Hematopoietic multipotent progenitor cell treated with erythropoietin and hydrocortisone succinate and interleukin-3 and kit ligand, for 6 days (in vitro differentiated cells): ENCODE results near the gene PTH2R.
"Not testable (repeated sequence)": the region's sequence is repeated elsewhere in the genome, so short reads cannot be mapped to it uniquely, and the experiment has no call there.

ENCODE experiments used
- DNase-seq: peaks from one replicate; pipeline ENCODE4 v3.0.0-alpha.2; 2015

PTH2R gene

DNA sequence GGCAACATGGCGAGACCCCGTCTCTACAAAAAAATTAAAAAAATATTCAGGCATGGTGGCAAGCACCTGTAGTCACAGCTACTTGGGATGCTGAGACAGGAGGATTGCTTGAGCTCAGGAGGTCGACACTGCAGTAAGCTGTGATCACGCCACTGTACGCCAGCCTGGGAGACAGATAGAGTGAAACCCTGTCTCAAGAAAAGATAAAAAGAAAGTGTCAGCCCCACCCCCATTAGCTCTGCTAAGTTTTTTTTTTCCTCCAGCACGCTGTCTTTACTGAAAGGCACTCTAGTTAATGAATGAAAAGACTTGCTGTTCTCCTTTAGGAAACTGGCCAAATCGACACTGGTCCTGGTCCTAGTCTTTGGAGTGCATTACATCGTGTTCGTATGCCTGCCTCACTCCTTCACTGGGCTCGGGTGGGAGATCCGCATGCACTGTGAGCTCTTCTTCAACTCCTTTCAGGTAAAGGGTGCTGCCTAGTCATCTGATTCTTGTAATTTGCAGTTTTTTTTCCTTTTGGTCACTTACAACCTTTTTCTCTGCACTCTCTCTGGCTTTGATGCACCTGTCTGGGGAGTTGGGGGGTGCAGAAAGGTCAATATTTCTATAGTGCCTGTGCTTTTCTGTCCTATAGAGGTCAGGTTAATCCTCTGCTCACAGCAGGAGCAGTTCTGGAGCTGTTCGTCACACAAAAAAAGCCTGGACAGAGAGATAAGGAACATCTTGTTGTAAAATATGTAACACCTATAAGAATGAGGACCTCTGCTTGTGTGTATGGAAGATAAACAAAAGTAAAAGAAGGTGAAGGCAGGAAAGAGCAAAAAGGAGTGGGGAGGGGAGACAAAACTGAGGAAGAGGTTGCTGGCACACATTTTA lies 82.3 kb downstream of the PTH2R start:
- peak; percentile 92 for DNase-seq

DNA sequence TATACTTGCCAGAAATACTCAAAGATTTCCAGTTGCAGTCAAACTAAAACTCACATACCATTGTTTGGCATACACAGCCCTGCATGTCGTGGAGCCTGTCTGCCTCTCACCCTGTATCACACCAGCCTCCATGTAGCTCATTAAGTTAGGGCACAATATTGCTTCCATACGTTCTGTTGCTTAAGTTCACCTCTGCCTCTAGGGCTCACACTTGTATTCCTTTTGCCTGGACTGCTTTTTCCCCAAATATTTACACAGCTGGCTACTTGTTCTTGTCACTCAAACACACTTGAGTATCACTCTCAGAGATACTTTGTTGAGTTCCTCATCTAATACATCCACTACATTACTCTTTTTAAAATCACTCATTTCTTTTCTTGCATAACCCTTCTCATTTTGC lies 83.1 kb downstream of the PTH2R start:
- no peak for DNase-seq

- no peak for DNase-seq
Measured at GRCh38 chr2:208490492-208490891, 83.9 kb downstream of the PTH2R start.

GRCh38 chr2:208491641-208492040 lies 85.0 kb downstream of the PTH2R start:
- peak; percentile 79 for DNase-seq

DNA sequence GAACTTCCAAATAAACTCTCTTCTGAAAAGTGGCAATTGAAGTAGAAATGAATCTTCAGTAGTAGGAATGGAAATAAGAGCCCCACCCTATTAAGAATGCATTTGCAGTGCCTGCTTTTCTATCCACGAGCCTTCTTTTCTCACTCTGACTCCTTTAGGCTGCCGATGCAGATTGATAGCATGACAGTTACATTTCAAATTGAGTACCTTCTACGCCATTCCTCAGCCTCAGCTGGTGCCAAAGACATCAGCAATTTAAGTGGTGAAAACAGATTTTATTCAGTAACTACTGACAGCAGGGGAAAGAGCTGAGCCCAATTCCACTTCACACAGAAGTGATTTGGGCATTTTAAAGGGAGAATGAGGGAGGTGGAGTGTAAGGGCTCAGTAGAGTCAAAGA lies 85.5 kb downstream of the PTH2R start:
- no peak for DNase-seq

- no peak for DNase-seq
Measured at GRCh38 chr2:208493186-208493585, 86.6 kb downstream of the PTH2R start.

GRCh38 chr2:208496129-208496528 lies 89.5 kb downstream of the PTH2R start:
- no peak for DNase-seq

DNA sequence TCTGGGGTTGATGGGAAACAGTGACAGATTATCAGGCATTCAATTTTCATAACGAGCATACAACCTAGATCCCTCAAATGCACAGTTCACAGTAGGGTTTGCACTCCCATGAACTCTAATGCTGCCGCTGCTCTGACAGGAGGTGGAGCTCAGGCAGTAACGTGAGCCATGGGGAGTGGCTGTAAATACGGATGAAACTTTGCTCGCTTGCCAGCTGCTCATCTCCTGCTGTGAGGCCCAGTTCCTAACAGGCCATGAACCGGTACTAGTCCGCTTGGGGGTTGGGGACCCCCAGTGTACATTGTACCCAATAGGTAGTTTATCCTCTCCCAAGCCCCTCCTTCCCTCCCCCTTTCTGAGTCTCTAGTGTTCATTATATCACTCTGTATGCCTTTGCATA lies 94.6 kb downstream of the PTH2R start:
- no peak for DNase-seq

- no peak for DNase-seq
Measured at GRCh38 chr2:208502288-208502687, 95.7 kb downstream of the PTH2R start.

DNA sequence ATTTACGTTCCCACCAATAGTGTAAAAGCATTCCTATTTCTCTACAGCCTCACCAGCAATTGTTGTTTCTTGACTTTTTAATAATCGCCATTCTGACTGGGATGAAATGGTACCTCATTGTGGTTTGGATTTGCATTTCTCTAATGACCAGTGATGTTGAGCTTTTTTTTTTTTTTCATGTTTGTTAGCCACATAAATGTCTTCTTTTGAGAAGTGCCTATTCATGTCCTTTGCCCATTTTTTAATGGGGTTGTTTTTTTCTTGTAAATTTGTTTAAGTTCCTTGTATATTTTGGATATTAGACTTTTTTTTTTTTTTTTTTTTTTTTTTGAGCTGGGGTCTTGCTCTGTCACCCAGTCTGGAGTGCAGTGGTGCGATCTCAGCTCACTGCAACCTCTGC lies 98.8 kb downstream of the PTH2R start:
- not testable (repeated sequence) for DNase-seq

DNA sequence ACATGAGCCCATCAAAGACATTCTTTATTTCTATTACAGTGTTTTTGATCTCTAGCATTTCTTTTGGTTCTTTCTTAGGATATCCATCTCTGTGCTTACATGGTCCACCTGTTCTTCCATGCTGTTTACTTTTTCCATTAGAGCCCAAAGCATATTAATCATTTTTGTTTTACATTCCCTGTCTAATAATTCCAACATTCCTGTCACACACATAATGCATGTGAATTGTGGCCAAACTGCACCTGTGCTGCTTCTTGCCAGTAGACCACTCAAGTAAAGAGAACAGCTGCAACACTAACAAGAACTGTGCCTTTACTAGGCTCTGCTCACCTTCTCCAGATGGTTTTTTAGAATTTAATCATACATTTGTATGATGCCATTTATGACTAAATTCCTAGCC lies 103.0 kb downstream of the PTH2R start:
- DNase-seq: no peak

- no peak for DNase-seq
Measured at GRCh38 chr2:208511016-208511415, 104.4 kb downstream of the PTH2R start.

DNA sequence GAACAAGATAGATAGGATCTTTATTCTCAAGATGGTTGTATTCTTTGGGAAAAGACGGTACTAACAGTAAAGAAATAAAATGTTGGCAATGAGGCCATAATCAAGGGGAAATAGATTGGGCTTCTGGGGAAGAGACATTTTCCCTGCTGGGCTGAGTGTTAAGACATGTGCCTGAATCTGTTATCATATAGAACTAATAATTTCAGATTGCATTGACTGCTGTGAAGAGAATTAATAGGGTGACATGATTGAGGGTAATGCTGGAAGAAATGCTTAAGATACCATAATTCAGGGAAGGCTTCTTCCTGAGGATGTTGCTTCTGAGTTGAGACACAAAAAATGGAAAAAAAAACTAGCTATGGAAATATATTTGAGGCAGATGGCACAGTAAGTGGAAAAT lies 105.0 kb downstream of the PTH2R start:
- DNase-seq: no peak

DNA sequence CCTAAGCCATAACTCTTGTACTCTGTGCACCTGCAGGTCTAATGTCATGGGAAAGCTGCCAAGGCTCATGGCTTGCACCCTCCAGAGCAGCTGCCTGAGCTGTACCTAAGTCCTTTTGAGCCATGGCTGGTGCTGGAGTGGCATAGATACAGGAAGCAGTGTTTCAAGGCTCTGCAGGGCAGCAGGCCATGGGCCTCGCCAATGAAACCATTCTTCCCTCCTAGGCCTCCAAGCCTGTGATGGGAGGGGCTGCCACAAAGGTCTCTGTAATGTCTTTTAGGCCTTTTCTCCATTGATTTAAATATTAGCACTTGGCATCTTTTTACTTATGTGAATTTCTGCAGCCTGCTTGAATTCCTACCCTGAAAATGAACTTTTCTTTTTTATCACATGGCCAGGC lies 108.5 kb downstream of the PTH2R start:
- no peak for DNase-seq

DNA sequence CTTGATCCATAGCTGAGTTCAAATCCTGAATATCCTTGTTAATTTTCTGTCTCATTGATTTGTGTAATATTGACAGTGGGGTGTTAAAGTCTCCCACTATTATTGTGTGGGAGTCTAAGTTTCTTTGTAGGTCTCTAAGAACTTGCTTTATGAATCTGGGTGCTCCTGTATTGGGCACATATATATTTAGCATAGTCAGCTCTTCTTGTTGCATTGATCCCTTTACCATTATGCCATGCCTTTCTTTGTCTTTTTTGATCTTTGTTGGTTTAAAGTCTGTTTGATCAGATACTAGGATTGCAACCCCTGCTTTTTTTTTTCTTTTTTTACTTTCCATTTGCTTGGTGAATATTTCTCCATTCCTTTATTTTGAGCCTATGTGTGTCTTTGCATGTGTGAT lies 116.5 kb downstream of the PTH2R start:
- DNase-seq: not testable (repeated sequence)

GRCh38 chr2:208525165-208525564 lies 118.6 kb downstream of the PTH2R start:
- DNase-seq: not testable (repeated sequence)

GRCh38 chr2:208529796-208530195 lies 123.2 kb downstream of the PTH2R start:
- no peak for DNase-seq

- DNase-seq: no peak
Measured at GRCh38 chr2:208531361-208531760, 124.8 kb downstream of the PTH2R start.

DNA sequence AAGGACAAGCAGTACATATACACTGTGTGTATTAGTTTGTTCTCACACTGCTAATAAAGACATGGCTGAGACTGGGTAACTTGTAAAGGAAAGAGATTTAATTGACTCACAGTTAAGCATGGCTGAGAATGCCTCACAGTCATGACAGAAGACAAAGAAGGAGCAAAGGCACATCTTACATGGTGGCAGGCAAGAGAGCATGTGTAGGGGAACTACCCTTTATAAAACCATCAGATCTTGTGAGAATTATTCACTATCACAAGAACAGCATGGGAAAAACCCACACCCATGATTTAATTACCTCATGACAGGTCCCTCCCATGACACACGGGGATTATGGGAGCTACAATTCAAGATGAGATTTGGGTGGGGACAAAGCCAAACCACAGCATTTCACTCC lies 129.0 kb downstream of the PTH2R start:
- DNase-seq: not testable (repeated sequence)

DNA sequence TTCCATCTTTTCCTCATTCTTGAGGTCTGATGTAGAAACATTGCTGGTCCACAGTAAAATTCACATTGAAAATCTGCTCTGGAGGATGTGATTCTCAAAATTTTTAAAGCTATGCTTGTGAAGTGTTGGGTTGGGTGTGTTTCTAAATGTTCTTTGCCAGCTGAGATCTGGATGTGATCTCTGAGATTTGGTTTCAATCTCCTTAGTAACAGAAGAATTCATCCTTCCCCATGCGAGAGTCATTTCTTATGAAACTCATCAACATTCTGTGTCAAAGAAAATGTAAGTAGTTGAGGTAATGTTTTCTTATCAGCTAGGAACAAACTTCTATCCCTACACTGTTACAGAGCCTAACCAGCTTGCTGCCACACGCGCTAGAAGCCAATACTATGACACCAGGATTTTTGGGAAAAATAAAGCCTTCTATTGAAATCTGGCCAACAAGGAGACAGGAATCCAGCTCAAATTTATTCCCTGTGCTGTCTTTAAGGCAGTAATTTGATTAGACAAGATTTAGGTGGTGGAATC lies 134.9 kb downstream of the PTH2R start:
- DNase-seq: peak; percentile 54

DNA sequence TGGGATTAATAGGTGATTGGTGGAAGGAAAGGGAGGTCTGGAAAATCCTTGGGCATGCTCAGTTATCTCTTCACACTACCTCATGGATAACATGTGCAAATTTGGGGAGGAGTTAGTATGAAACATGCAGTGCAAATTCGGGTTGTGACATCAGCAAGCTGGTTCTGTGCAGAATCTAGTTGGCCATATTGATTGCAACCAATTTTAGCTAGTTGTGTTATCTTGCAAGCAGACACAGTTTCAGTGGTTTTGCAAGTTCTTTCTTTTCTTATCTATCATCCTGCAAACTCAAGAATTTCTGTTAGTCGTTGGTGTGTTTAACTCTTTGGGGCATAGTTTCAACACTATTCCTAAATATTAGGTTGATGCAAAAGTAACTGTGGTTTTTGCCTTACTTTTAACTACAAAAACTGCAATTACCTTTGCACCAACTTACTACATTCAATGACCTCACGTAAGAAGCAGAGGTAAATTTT lies 135.4 kb downstream of the PTH2R start:
- DNase-seq: peak; percentile 95

GRCh38 chr2:208542465-208543041 lies 136.0 kb downstream of the PTH2R start:
- DNase-seq: peak; percentile 75
